ENCODE data around the gene MRPS5. TPM values are rescaled to one million over a fixed set of nuclear protein-coding genes. Genes with fewer than 3 reads are reported as not detected.

The MRPS5 gene
- total RNA-seq, 6 experiments from 2014 or later, result 36.1 to 52.1 (median 47.9) TPM

DNA sequence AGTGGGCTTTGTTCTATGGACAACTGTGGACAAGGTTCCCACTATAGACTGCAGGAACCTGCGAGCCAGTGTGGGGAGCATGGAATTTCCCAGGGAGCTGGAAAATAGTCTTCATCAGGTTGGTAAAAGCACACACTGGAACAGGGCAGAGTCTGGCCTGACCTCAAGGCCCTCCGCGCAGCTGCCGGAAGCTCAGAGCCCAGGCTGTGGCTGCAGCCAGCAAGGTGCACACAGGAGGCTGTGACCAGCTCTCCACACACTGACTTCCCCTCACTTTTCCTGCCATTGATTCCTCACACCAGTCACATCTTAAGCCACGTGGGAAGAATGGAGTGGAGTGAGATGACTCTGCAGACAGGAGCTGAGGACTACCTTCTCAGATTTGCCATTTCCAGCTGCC is 77.0 kb downstream of the MRPS5 start:
- Histone ChIP-seq H3K27me3 (no peaks in the 10 kb centered on the region), H3K36me3 (no peaks in the 10 kb centered on the region), H3K27ac (no peak overlapping the region), H3K4me1 (no peaks in the 10 kb centered on the region), H3K9me3 (no peaks in the 10 kb centered on the region), H3K4me3 (no peak overlapping the region)
- ATAC-seq (no peak), DNase-seq (no peak)
- TF ChIP-seq, protein P1, sequence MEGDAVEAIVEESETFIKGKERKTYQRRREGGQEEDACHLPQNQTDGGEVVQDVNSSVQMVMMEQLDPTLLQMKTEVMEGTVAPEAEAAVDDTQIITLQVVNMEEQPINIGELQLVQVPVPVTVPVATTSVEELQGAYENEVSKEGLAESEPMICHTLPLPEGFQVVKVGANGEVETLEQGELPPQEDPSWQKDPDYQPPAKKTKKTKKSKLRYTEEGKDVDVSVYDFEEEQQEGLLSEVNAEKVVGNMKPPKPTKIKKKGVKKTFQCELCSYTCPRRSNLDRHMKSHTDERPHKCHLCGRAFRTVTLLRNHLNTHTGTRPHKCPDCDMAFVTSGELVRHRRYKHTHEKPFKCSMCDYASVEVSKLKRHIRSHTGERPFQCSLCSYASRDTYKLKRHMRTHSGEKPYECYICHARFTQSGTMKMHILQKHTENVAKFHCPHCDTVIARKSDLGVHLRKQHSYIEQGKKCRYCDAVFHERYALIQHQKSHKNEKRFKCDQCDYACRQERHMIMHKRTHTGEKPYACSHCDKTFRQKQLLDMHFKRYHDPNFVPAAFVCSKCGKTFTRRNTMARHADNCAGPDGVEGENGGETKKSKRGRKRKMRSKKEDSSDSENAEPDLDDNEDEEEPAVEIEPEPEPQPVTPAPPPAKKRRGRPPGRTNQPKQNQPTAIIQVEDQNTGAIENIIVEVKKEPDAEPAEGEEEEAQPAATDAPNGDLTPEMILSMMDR (IDR thresholded peaks at IDR 0.05), result no peak
- TF ChIP-seq POLR2A (IDR thresholded peaks at IDR 0.05), result no peak
- intact Hi-C loops (cut with DNase I), result no loop called here
- WGBS (ENCODE audit: insufficient coverage, low coverage, low lambda C conversion rate, missing lambda C conversion rate), result 56% methylated on average over 1 of the region's 5 CpGs

DNA sequence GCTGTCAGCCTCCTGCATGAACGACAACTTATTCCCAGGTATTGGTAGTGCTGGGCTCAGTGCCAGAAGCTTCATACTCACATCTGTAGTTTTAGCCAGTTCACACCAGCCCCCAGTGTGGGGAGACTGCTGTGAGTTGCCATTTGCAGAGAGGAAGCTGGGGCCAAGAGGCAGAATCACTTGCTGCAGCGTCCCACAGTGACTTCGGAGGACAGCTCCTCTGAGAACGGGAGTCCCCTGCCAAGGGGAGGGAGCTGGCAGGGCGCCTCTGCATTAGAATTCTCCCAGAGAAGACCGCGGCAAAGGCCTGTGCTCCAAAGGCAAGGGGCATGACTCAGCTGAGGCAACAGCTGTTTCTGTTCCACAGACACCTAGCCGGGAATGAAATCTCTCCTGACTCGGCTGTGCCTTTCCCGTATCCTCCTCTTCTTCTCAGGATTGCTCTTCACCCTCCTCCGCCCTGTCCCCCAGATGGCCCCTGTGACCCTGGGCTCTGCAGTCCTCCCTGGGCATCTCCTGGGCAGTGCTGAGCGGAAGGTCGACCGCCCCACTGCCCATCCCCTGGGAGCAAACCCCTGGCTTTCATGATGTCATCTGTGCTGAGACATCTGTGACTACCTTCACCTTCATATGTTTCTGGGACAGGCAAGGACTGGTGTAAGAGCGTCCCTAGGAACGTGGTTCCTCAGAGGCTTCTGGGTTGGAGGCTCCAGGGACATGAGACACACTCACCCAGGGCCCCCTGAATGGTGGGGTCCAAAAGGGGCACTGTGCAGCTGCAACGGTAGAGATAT is 78.1 kb downstream of the MRPS5 start:
- ATAC-seq (peak; percentile 37 to 81 (median 51)), DNase-seq (peak in 2 of 3 donors; percentile 54 to 68)
- no peak for TF ChIP-seq POLR2A (IDR thresholded peaks at IDR 0.05)
- Histone ChIP-seq H3K36me3 (no peaks in the 10 kb centered on the region), H3K27ac (no peak overlapping the region), H3K4me3 (no peak overlapping the region), H3K27me3 (no peaks in the 10 kb centered on the region), H3K4me1 (no peaks in the 10 kb centered on the region), H3K9me3 (no peaks in the 10 kb centered on the region)
- intact Hi-C loops (cut with DNase I), result no loop called here
- 26% methylated on average over 7 of the region's 17 CpGs for WGBS (ENCODE audit: insufficient coverage, low coverage, low lambda C conversion rate, missing lambda C conversion rate)

DNA sequence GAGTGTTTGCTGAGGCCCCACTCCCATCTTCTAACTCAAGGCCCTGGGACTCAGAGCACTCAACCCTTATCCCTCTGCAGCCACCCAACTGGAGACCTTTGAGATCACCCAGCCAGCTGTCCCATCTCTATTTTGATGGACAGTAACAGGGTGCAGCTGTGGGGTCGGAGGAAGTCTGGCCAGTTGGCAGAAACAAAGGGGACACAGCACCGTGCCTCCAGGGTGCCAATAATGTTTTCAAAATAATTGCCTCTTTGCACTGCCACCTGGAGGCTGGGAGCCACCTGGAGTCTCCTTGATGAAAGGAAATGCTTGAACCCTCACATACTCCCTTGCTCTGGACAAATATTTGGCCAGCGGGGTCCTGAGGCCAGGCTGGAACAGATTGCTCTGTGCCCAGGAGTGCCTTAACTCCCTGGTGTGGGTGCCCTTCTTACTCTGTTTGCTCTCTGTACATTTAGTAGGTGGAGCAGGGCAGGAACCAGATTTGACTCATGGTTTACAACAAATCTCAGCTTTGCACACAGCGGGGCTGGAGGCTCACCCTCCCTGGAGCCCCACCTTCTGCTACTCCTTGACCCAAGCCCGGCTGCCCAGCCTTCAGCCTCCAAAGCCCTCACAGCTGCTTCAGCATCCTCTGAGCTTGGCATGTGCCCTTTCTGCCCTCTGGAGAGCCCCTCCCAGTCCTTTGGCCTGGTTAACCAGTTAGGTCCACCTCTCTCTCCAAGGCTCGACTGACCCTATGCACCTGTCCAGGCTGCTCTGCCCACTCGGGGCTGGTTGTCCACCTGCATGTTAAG is 78.9 kb downstream of the MRPS5 start:
- Histone ChIP-seq H3K9me3 (no peaks in the 10 kb centered on the region), H3K4me3 (no peak overlapping the region), H3K36me3 (no peaks in the 10 kb centered on the region), H3K4me1 (no peaks in the 10 kb centered on the region), H3K27ac (no peak overlapping the region), H3K27me3 (no peaks in the 10 kb centered on the region)
- intact Hi-C loops (cut with DNase I), result no loop called here
- no peak for TF ChIP-seq POLR2A (IDR thresholded peaks at IDR 0.05)
- TF ChIP-seq, protein P1 (IDR thresholded peaks at IDR 0.05), result no peak
- DNase-seq, result peak in 1 of 3 donors; percentile 5
- ATAC-seq, result no peak
- 40% methylated on average over 2 of the region's 7 CpGs for WGBS (ENCODE audit: insufficient coverage, low coverage, low lambda C conversion rate, missing lambda C conversion rate)

DNA sequence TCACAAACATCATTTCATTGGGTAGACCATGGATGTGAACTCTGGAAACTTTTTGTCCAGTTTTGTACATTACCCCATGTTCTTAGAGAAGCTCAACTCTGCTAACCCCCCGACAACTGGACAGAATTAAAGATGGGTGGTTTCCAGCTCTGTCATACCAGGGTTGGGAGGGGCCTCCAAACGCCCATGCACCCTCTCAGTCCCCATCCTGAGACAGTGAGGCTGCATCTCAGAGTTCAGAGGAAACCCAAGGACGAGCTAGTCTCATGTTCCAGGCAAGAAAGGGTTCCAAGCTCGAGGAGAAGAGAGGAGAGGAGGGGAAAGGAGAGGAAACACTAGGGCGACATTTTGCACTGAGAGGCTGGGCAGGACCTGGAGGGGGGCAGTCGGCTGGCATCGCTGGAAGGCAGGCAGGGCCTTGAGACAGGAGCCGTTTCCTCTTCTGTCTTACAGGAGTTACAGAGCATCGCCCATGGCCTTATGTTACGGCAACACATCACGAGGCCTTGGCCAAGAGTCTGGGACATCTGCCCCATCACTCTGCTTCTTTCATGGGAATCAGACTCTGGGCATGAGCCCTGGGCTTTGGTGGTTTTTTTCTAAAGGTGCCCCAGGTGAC is 79.7 kb downstream of the MRPS5 start:
- DNase-seq (peak in 1 of 3 donors; percentile 3), ATAC-seq (no peak)
- Histone ChIP-seq H3K9me3 (no peaks in the 10 kb centered on the region), H3K27me3 (no peaks in the 10 kb centered on the region), H3K4me3 (no peak overlapping the region), H3K36me3 (no peaks in the 10 kb centered on the region), H3K4me1 (no peaks in the 10 kb centered on the region), H3K27ac (no peak overlapping the region)
- TF ChIP-seq, protein P1 (IDR thresholded peaks at IDR 0.05), result no peak
- no peak for TF ChIP-seq POLR2A (IDR thresholded peaks at IDR 0.05)
- WGBS (ENCODE audit: insufficient coverage, low coverage, low lambda C conversion rate, missing lambda C conversion rate), result 59% methylated on average over 9 of the region's 11 CpGs
- intact Hi-C loops (cut with DNase I), result no loop called here

Data from right lobe of liver (tissue), 6 donors.